GM21423 (cell line): ENCODE results near the gene AUTS2.

Experiments used
- ATAC-seq: cut with Tn5 transposase; IDR thresholded peaks from one replicate; pipeline ENCODE4 v1.9.1; 2021; ENCODE audit warnings: mild to moderate bottlenecking, moderate library complexity; ENCODE audit not compliant: unreplicated experiment

AUTS2 gene

GRCh38 chr7:70316745-70317144, 718.5 kb downstream of the AUTS2 start:
- no peak for ATAC-seq

- no peak for ATAC-seq
Measured at GRCh38 chr7:70317356-70317755, 719.1 kb downstream of the AUTS2 start.

- no peak for ATAC-seq
Measured at GRCh38 chr7:70318511-70318910, 720.2 kb downstream of the AUTS2 start.

GRCh38 chr7:70319057-70319456, 720.8 kb downstream of the AUTS2 start:
- no peak for ATAC-seq

- ATAC-seq = no peak
Measured at GRCh38 chr7:70321016-70321590, 722.8 kb downstream of the AUTS2 start.

GRCh38 chr7:70322856-70323255, 724.6 kb downstream of the AUTS2 start:
- ATAC-seq = no peak

- ATAC-seq = no peak
Measured at GRCh38 chr7:70325509-70326101, 727.3 kb downstream of the AUTS2 start.

- no peak for ATAC-seq
Measured at GRCh38 chr7:70334295-70334694, 736.0 kb downstream of the AUTS2 start.

GRCh38 chr7:70334871-70335270, 736.6 kb downstream of the AUTS2 start:
- ATAC-seq = no peak

GRCh38 chr7:70336536-70336935, 738.3 kb downstream of the AUTS2 start:
- no peak for ATAC-seq

- no peak for ATAC-seq
Measured at GRCh38 chr7:70338015-70338414, 739.7 kb downstream of the AUTS2 start.

GRCh38 chr7:70340236-70340635, 742.0 kb downstream of the AUTS2 start:
- no peak for ATAC-seq

GRCh38 chr7:70341446-70341845, 743.2 kb downstream of the AUTS2 start:
- no peak for ATAC-seq

GRCh38 chr7:70343519-70343918, 745.2 kb downstream of the AUTS2 start:
- ATAC-seq = no peak

- no peak for ATAC-seq
Measured at GRCh38 chr7:70344726-70345125, 746.5 kb downstream of the AUTS2 start.

GRCh38 chr7:70346844-70347462, 748.7 kb downstream of the AUTS2 start:
- ATAC-seq = no peak

- ATAC-seq = peak; percentile 83
Measured at GRCh38 chr7:70347463-70348254, 749.4 kb downstream of the AUTS2 start.

- ATAC-seq = no peak
Measured at GRCh38 chr7:70349031-70349430, 750.8 kb downstream of the AUTS2 start.

GRCh38 chr7:70349819-70350218, 751.5 kb downstream of the AUTS2 start:
- ATAC-seq = no peak

GRCh38 chr7:70352088-70352487, 753.8 kb downstream of the AUTS2 start:
- ATAC-seq = no peak

- no peak for ATAC-seq
Measured at GRCh38 chr7:70352906-70353305, 754.6 kb downstream of the AUTS2 start.
